ENCODE measurements around the gene CLCN1. TPM values are rescaled to one million over a fixed set of nuclear protein-coding genes. Genes with fewer than 3 reads are reported as not detected.

The CLCN1 gene
- total RNA-seq, result 3.9 TPM

DNA sequence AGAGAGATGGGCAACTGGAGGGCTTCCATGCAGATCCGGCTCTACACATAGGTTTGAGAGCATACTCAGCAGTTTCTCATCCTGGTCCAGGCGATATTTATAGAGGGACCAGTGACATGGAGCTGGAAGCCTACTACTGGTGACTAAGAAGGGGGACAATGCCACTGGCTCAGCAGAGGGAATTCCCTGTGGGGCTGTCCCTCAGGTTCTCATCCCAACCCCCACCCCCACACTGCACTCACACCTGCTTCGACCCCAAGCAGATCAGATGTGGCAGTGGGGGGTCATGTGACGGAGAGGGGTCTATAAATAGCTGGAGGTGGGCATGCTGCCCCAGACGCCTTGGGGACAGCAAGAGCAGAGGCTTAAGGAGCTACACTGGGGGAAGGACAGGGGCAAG lies at the start of gene CLCN1:
TSS of gene CLCN1 (plus strand) at position 336 of the 400 bp plus-strand sequence. CDS start 102 bp downstream, outside the sequence.

DNA sequence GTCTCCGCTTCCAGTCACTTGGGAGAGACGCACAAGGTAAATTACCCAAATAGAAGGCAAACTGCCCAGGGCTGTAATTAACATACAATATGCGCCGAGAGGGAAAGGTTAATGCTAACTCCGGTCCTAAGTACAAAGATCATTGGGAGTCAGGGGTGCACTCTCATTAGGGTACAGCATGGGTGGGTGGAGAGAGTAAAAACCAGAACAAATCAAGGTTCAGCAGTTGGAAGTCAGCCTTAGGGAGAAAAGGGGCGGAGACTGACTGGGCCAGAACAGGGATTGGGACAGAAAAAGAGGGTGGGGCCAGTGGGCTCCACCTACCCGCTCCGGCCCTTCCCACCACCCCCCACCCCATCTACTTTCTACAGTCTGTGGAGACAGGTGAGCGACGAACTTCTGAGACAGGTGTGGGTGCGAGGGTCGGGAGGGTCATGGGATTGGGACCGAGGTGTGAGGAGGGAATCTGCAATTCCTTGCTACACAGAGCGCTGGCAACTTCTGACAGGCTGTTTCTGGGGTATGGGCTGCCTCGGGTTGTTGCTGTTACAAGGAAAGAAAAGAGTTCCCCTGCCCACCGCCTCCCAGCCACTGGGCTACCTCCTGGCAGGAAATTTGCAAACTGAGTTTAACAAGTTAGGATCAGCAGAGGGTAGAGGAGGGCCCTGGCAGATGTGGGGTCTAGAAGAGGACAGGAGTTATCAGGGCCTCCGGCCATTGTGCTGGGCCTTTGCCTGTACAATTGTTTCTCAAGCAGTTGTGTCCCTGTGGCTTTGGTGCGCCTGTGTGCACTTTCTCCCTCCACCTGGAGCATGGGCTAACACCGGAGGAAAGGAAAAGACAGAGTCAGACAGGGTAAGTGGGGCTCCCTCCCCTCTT lies 31.1 kb upstream of the CLCN1 start, which contains the start of gene TMEM139:
TSS of gene TMEM139 (plus strand) at position 368 of the 879 bp plus-strand sequence. CDS start 1,000 bp downstream, outside the sequence.

DNA sequence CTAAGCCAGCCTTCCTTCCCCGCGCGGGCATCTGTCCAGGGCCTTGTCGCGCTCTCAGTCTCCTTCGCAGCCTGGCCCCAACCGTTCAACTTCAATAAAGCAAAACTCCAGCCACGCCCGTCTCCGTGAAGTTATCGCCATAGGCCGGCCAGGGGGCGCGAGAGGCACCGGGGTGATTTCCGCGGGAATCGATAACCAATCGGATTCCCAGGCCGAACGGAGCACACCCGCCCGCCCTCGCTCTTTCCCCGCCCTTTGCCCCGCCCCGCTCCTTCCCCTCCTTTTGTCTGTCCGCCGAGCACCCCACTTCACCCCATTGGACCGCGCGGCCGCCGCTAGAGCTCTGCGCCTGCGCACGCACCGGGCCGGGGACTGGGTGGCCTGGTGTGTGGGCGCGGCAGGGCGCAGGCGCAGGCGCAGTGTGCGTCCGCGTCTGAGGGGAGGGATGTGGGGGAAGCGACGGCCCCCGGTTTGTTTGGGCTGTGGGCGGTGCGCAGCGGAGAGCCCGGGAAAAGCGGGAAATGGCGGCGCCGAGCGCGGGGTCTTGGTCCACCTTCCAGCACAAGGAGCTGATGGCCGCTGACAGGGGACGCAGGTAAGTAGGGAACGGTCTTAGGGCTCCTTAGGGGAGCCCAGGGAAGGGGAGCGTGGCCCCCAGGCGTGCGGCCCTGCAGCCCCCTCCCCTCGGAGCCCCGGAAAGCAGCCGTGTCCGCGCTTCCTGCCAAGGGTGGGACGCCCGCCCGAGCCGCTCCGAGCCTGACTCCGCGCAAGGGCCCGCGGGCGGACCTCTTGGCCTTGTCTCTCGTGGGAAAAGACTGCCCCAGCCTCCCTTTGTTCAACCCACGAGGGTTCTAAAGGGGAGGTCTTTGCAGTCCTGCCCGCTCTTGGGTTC lies 27.7 kb upstream of the CLCN1 start, which contains the start of gene CASP2:
TSS of gene CASP2 (plus strand) at position 417 of the 892 bp plus-strand sequence. CDS start at position 522, 105 bp downstream.

DNA sequence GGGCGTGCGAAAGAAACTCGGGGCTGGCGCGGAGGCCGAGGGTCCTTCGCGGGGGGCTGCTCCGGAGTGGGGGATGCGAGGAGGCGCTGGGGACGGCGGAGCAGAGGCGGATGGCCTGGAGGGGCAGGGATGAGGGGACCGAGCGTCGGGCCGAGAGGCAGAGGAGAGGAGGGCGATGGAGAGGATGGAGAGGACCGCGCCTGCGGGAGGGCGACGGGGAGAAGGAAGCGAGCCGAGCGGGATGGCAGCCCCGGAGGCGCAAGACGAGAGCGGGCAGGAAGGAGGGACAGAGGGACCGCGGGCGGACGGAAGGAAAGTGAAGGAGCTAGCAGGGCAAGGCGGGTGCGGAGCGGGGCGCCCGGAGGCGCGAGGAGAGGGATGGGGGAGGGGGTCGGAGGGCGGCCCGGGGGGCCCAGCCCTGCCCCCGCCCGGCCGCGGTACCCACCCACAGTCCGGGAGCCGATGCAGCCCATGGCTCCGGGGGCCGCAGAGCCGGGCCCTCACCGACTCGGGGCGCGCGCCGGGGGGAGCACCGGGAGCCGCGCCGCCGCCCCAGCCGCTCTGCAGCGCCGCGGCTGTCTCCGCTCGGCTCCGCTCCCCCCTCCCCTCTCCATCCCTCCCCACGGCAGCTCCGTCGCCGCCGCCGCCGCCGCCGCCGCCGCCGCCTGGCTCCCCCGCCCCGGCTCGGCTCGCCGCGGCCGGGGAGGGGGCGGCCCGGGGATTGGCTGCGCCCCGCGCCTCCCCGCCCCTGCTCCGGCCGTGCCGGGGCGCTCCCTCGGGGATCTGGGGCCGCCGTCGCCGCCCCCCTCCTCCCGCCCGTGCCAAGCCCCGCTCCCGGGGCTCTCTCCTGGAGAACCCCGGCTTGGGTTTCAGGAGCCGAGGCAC lies 46.5 kb downstream of the CLCN1 start, which contains the start of gene FAM131B:
TSS of gene FAM131B (minus strand) at position 583 of the 885 bp plus-strand sequence. CDS start at position 473, 110 bp downstream.

DNA sequence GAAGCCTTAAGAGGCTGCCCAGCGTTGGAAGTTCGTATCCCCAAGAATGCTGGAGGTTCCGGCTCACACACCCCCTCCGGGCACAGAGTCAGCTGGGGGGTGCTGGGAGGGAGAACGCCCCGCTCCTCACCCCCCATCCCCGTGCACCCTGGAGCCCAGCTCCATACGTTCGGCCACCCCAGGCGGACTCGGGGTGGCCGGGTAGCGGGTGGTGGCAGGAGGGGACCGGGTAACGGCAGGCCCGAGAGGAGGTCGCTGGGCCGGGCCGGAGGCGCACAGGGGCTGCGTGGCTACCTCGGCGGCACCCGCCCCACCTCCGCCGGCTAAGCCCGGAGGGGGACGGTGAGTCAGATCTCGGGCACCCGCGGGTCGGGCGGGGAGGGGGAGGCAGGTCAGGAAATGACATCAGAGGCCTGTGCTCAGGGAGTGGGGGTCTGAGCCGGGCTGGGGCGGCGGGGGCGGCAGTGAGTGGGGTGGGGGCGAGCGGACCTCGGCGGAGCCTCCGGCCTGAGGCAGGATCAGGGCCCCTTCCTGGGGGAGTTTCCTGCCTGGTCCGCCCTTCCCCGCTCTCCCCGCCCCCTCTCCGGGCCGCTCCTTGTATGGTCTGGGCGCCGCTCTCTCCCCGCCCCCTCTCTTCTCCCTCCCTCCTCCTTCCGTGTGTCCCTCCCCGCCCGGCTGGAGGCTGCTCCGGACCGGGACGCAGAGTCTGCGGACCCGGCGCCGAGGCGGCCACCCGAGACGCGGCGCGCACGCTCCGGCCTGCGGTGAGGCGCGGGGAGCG lies 64.9 kb downstream of the CLCN1 start, which contains the start of gene ZYX:
TSS of gene ZYX (plus strand) at position 700 of the 781 bp plus-strand sequence. CDS start 227 bp downstream, outside the sequence.

Small RNAs within 50 kb of the gene (small RNA-seq; reads per million reads assigned to genes)
- 0.09 reads per million for gene MIR6892 (ENCODE audit: low replicate concordance)
- not detected for gene RN7SL481P (ENCODE audit: low replicate concordance)
- not detected for gene RN7SL535P (ENCODE audit: low replicate concordance)

Other genes starting within 250 kb of the CLCN1 start
- not detected for gene PIP, start 184.0 kb upstream of the CLCN1 start, total RNA-seq
- gene TAS2R39, start 132.7 kb upstream of the CLCN1 start, total RNA-seq, result not detected
- gene TAS2R40, start 94.1 kb upstream of the CLCN1 start, total RNA-seq, result not detected
- gene GSTK1, start 52.7 kb upstream of the CLCN1 start, total RNA-seq, result 149 TPM
- 18.1 TPM for gene TMEM139, start 31.2 kb upstream of the CLCN1 start, total RNA-seq
- gene CASP2, start 27.8 kb upstream of the CLCN1 start, total RNA-seq, result 27.9 TPM
- 1.9 TPM for gene FAM131B, start 46.6 kb downstream of the CLCN1 start, total RNA-seq
- 67.9 TPM for gene ZYX, start 65.2 kb downstream of the CLCN1 start, total RNA-seq
- 11.1 TPM for gene EPHA1, start 92.7 kb downstream of the CLCN1 start, total RNA-seq
- gene TAS2R60, start 127.3 kb downstream of the CLCN1 start, total RNA-seq, result not detected
- gene TAS2R41, start 161.8 kb downstream of the CLCN1 start, total RNA-seq, result not detected